Stomach (tissue), 9 donors: ENCODE measurements around the gene PCDHB10. TPM values are rescaled to one million over a fixed set of nuclear protein-coding genes. Genes with fewer than 3 reads are reported as not detected.
"Not testable (repeated sequence)": the region's sequence is repeated elsewhere in the genome, so short reads cannot be mapped to it uniquely, and the experiment has no call there.

Experiments used
- DNase-seq, 2 donors: peaks; one replicate each; pipeline versions ENCODE4 v3.0.0 to v3.0.0-alpha.2; 2013 to 2019
- H3K27ac ChIP-seq, 5 donors: fragments of 200-600 bp in 4 of 5; sonication (generic) in 4 of 5; one replicate each; pipeline ENCODE4 v1.5.1; 2013 to 2019; ENCODE audit warnings: mild to moderate bottlenecking in 1 of 5, moderate library complexity in 1 of 5
- H3K27me3 ChIP-seq, 3 donors: fragments of 200-600 bp; sonication (generic); one replicate each; pipeline ENCODE4 v1.5.1; 2017 to 2019; ENCODE audit warnings: mixed run types in 1 of 3
- H3K36me3 ChIP-seq, 4 donors: fragments of 200-600 bp; sonication (generic); 1 replicate in 3 of 4; 2 replicates in 1 of 4; pipeline ENCODE4 v1.5.1; 2016 to 2019
- H3K4me1 ChIP-seq, 4 donors: fragments of 200-600 bp; sonication (generic); one replicate each; pipeline ENCODE4 v1.5.1; 2016 to 2019
- H3K4me3 ChIP-seq, 4 donors: fragments of 200-600 bp; sonication (generic) in 3 of 4; one replicate each; pipeline ENCODE4 v1.5.1; 2016 to 2019; ENCODE audit warnings: mild to moderate bottlenecking in 1 of 4
- H3K9me3 ChIP-seq, 4 donors: fragments of 200-600 bp; sonication (generic); one replicate each; pipeline ENCODE4 v1.5.1; 2016 to 2019
- CTCF ChIP-seq, 7 experiments: fragments of 450-650 bp in 4 of 7; fragments of 200-600 bp in 3 of 7; sonication (generic) in 3 of 7; IDR thresholded peaks; one replicate each; pipeline ENCODE4 v1.5.1; 2016 to 2019; ENCODE audit warnings: antibody characterized with exemption in 7 of 7, control low read depth in 2 of 7, mild to moderate bottlenecking in 1 of 7
- EP300 ChIP-seq: sonication (generic); formaldehyde crosslinking; IDR thresholded peaks from one replicate; pipeline ENCODE4 v1.6.1; 2017; ENCODE audit warnings: antibody characterized with exemption
- POLR2A ChIP-seq, 4 donors: fragments of 450-650 bp; IDR thresholded peaks; one replicate each; pipeline ENCODE4 v1.6.1; 2016; ENCODE audit warnings: antibody characterized with exemption in 4 of 4, control low read depth in 2 of 4, mild to moderate bottlenecking in 1 of 4, moderate library complexity in 1 of 4
- POLR2AphosphoS5 ChIP-seq, 3 donors: sonication (generic); formaldehyde crosslinking; IDR thresholded peaks; one replicate each; pipeline ENCODE4 v1.6.1; 2016; ENCODE audit warnings: antibody characterized with exemption in 3 of 3
- WGBS, 5 donors: extraction: QIAGEN DNeasy Blood & Tissue Kit in 3 of 5; methylation state at CpG; one replicate each; pipeline versions ENCODE4 v1.1.5 to v1.1.7; 2013 to 2018; 5-methylcytosine and 5-hydroxymethylcytosine counted together
- intact Hi-C: fragments of 100-400 bp; cut with DNase I; formaldehyde crosslinking; loops from one replicate; pipeline ENCODE4 v1.15.1; 2023; ENCODE audit warnings: low total_unique reads
- polyA plus RNA-seq, 3 donors: library from polyadenylated mRNA; stranded (reverse); fragments of 200-250 nt; gene quantifications; one replicate each; pipeline ENCODE4 v1.2.3, GENCODE V29; 2013
- total RNA-seq, 5 donors: library from RNA; depleted of rRNA; stranded (reverse); fragments of >200 nt; gene quantifications; one replicate each; pipeline versions ENCODE4 v1.1.0 to v1.2.3, GENCODE V29; 2014 to 2016
- donor health status: healthy with polysubstance abuse.
- donor health status: Bipolar disorder and iron deficiency.
- donor health status: healthy.

PCDHB10 gene
- total and polyA plus RNA-seq, 8 donors, result 0.12 to 18.3 (median 1.4) TPM

- Histone ChIP-seq H3K27me3 (peaks cover 0 to 44% (median 0%) of the 10 kb centered on the region in 3 donors), H3K4me1 (no peaks in the 10 kb centered on the region), H3K27ac (no peak overlapping the region), H3K4me3 (no peak overlapping the region), H3K36me3 (no peaks in the 10 kb centered on the region), H3K9me3 (peaks cover 5 to 84% (median 63%) of the 10 kb centered on the region in 4 donors)
- intact Hi-C loops, result no loop called here
- no peak for TF ChIP-seq POLR2A (IDR thresholded peaks at IDR 0.05)
- no peak for TF ChIP-seq EP300
- TF ChIP-seq POLR2AphosphoS5 (IDR thresholded peaks at IDR 0.05), result no peak
- no peak for TF ChIP-seq CTCF (IDR thresholded peaks at IDR 0.05)
- WGBS, 5 donors, result 22 to 44% (median 36%) methylated on average over 10 to 13 of the region's 13 CpGs
- no peak for DNase-seq
Observed at GRCh38 chr5:141150993-141151325, 41.2 kb upstream of the PCDHB10 start.

DNA sequence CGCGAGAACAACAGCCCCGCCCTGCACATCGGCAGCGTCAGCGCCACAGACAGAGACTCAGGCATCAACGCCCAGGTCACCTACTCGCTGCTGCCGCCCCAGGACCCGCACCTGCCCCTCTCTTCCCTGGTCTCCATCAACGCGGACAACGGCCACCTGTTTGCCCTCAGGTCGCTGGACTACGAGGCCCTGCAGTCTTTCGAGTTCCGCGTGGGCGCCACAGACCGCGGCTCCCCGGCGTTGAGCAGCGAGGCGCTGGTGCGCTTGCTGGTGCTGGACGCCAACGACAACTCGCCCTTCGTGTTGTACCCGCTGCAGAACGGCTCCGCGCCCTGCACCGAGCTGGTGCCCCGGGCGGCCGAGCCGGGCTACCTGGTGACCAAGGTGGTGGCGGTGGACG is 40.5 kb upstream of the PCDHB10 start:
- intact Hi-C loops, H3K27ac ChIP-seq, DNase-seq, H3K36me3 ChIP-seq, H3K4me1 ChIP-seq, H3K4me3 ChIP-seq: not testable (repeated sequence)
- Histone ChIP-seq H3K9me3 (peaks cover 12 to 91% (median 69%) of the 10 kb centered on the region in 4 donors), H3K27me3 (peaks cover 0 to 48% (median 0%) of the 10 kb centered on the region in 3 donors)
- 32 to 75% (median 34%) methylated on average over 14 to 38 of the region's 41 CpGs for WGBS, 5 donors

DNA sequence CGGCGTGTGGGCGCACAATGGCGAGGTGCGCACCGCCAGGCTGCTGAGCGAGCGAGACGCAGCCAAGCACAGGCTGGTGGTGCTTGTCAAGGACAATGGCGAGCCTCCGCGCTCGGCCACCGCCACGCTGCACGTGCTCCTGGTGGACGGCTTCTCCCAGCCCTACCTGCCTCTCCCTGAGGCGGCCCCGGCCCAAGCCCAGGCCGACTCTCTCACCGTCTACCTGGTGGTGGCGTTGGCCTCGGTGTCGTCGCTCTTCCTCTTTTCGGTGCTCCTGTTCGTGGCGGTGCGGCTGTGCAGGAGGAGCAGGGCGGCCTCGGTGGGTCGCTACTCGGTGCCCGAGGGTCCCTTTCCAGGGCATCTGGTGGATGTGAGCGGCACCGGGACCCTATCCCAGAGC is 40.1 kb upstream of the PCDHB10 start:
- intact Hi-C loops, H3K36me3 ChIP-seq, DNase-seq, H3K4me1 ChIP-seq, H3K27ac ChIP-seq, H3K4me3 ChIP-seq: not testable (repeated sequence)
- 27 to 40% (median 33%) methylated on average over 5 to 36 of the region's 36 CpGs for WGBS, 5 donors
- Histone ChIP-seq H3K9me3 (peaks cover 16 to 95% (median 73%) of the 10 kb centered on the region in 4 donors), H3K27me3 (peaks cover 0 to 52% (median 0%) of the 10 kb centered on the region in 3 donors)

- Histone ChIP-seq H3K9me3 (peaks cover 16 to 86% (median 80%) of the 10 kb centered on the region in 4 donors), H3K27me3 (peaks cover 0 to 54% (median 0%) of the 10 kb centered on the region in 3 donors), H3K4me3 (no peak overlapping the region), H3K4me1 (no peaks in the 10 kb centered on the region), H3K27ac (no peak overlapping the region), H3K36me3 (no peaks in the 10 kb centered on the region)
- DNase-seq, result no peak
- WGBS, 5 donors, result 28 to 42% (median 38%) methylated on average over 21 of the region's 21 CpGs
- intact Hi-C loops, result no loop called here
- TF ChIP-seq EP300 (no peak), CTCF (IDR thresholded peaks at IDR 0.05) (no peak), POLR2AphosphoS5 (IDR thresholded peaks at IDR 0.05) (no peak), POLR2A (IDR thresholded peaks at IDR 0.05) (no peak)
Observed at GRCh38 chr5:141155540-141156374, 36.4 kb upstream of the PCDHB10 start.

DNA sequence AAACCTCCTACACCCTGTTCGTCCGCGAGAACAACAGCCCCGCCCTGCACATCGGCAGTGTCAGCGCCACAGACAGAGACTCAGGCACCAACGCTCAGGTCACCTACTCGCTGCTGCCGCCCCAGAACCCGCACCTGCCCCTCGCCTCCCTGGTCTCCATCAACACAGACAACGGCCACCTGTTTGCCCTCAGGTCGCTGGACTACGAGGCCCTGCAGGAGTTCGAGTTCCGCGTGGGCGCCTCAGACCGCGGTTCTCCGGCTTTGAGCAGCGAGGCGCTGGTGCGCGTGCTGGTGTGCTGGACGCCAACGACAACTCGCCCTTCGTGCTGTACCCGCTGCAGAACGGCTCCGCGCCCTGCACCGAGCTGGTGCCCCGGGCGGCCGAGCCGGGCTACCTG is 34.8 kb upstream of the PCDHB10 start:
- H3K27ac ChIP-seq, H3K4me3 ChIP-seq, intact Hi-C loops, H3K36me3 ChIP-seq, DNase-seq, H3K4me1 ChIP-seq: not testable (repeated sequence)
- 27 to 64% (median 39%) methylated on average over 17 to 38 of the region's 38 CpGs for WGBS, 5 donors
- peaks cover 16 to 80% (median 67%) of the 10 kb centered on the region in 4 donors for H3K9me3 ChIP-seq
- peaks cover 0 to 38% (median 0%) of the 10 kb centered on the region in 3 donors for H3K27me3 ChIP-seq

DNA sequence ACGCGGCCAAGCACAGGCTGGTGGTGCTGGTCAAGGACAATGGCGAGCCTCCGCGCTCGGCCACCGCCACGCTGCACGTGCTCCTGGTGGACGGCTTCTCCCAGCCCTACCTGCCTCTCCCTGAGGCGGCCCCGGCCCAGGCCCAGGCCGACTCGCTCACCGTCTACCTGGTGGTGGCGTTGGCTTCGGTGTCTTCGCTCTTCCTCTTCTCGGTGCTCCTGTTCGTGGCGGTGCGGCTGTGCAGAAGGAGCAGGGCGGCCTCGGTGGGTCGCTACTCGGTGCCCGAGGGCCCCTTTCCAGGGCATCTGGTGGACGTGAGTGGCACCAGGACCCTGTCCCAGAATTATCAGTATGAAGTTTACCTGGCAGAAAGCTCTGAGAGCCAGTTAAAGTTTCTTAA is 34.3 kb upstream of the PCDHB10 start:
- Histone ChIP-seq H3K9me3 (peaks cover 16 to 82% (median 68%) of the 10 kb centered on the region in 4 donors), H3K27me3 (peaks cover 0 to 36% (median 0%) of the 10 kb centered on the region in 3 donors)
- 26 to 61% (median 40%) methylated on average over 8 to 21 of the region's 28 CpGs for WGBS, 5 donors
- intact Hi-C loops, H3K4me3 ChIP-seq, H3K27ac ChIP-seq, H3K36me3 ChIP-seq, H3K4me1 ChIP-seq, DNase-seq: not testable (repeated sequence)
